Measurements from ENCODE around the gene GTF3C1. TPM values are rescaled to one million over a fixed set of nuclear protein-coding genes. Genes with fewer than 3 reads are reported as not detected.

GTF3C1 gene
- total and polyA plus RNA-seq, 8 donors = 22.3 to 227 (median 61.0) TPM

GRCh38 chr16:27531826-27532800, 17.6 kb downstream of the GTF3C1 start:
- no peak for DNase-seq
- Histone ChIP-seq H3K27me3 (no peaks in the 10 kb centered on the region), H3K4me1 (no peaks in the 10 kb centered on the region), H3K9me3 (no peaks in the 10 kb centered on the region), H3K36me3 (peaks cover 78 to 100% (median 100%) of the 10 kb centered on the region in 4 donors), H3K27ac (no peak overlapping the region), H3K4me3 (no peak overlapping the region)
- no peak for TF ChIP-seq POLR2A (IDR thresholded peaks at IDR 0.05)
- TF ChIP-seq, protein P1, sequence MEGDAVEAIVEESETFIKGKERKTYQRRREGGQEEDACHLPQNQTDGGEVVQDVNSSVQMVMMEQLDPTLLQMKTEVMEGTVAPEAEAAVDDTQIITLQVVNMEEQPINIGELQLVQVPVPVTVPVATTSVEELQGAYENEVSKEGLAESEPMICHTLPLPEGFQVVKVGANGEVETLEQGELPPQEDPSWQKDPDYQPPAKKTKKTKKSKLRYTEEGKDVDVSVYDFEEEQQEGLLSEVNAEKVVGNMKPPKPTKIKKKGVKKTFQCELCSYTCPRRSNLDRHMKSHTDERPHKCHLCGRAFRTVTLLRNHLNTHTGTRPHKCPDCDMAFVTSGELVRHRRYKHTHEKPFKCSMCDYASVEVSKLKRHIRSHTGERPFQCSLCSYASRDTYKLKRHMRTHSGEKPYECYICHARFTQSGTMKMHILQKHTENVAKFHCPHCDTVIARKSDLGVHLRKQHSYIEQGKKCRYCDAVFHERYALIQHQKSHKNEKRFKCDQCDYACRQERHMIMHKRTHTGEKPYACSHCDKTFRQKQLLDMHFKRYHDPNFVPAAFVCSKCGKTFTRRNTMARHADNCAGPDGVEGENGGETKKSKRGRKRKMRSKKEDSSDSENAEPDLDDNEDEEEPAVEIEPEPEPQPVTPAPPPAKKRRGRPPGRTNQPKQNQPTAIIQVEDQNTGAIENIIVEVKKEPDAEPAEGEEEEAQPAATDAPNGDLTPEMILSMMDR (IDR thresholded peaks at IDR 0.05) = no peak
- TF ChIP-seq POLR2AphosphoS5 (IDR thresholded peaks at IDR 0.05) = no peak
- TF ChIP-seq EP300 (IDR thresholded peaks at IDR 0.05) = no peak
- 59 to 74% (median 73%) methylated on average over 19 of the region's 19 CpGs for WGBS, 5 donors
- intact Hi-C loops (cut with DNase I; ENCODE audit: low total_unique reads) = no loop called here

DNA sequence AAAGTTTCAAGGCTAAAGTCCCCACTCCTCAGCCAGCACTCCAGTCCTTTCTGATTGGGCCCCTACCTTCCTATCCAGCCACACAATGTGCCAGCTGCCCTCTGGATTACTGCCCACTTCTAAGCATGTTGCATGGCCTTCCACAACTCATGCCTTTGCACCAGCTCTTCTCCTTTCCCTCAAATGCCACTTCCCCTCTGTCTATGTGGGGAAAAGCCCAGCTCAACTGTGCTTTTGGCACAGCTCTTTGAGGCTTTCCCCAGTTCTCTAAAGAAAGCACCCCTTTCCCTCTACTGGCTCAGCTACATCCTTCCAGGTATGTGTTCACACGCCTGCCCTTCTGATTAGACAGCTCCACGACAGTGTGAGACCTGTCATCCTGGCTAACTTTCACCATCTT, 18.5 kb downstream of the GTF3C1 start:
- H3K27ac ChIP-seq = no peak overlapping the region
- no peak overlapping the region for H3K4me3 ChIP-seq
- intact Hi-C loops (cut with DNase I; ENCODE audit: low total_unique reads) = no loop called here
- 77 to 90% (median 87%) methylated on average over 2 of the region's 2 CpGs for WGBS, 5 donors
- no peaks in the 10 kb centered on the region for H3K27me3 ChIP-seq
- no peaks in the 10 kb centered on the region for H3K4me1 ChIP-seq
- no peaks in the 10 kb centered on the region for H3K9me3 ChIP-seq
- peaks cover 78 to 100% (median 100%) of the 10 kb centered on the region in 4 donors for H3K36me3 ChIP-seq
- TF ChIP-seq POLR2A (IDR thresholded peaks at IDR 0.05) (no peak), POLR2AphosphoS5 (IDR thresholded peaks at IDR 0.05) (no peak), EP300 (IDR thresholded peaks at IDR 0.05) (no peak)
- TF ChIP-seq, protein P1 (IDR thresholded peaks at IDR 0.05) = no peak
- DNase-seq = no peak

- WGBS, 5 donors = 85 to 95% (median 93%) methylated on average over 6 of the region's 6 CpGs
- H3K4me3 ChIP-seq = no peak overlapping the region
- no peak overlapping the region for H3K27ac ChIP-seq
- H3K4me1 ChIP-seq = no peaks in the 10 kb centered on the region
- no peak for DNase-seq
- intact Hi-C loops (cut with DNase I; ENCODE audit: low total_unique reads) = no loop called here
- H3K9me3 ChIP-seq = peaks cover 0 to 5% (median 0%) of the 10 kb centered on the region in 4 donors
- peaks cover 79 to 100% (median 100%) of the 10 kb centered on the region in 4 donors for H3K36me3 ChIP-seq
- H3K27me3 ChIP-seq = no peaks in the 10 kb centered on the region
- no peak for TF ChIP-seq EP300 (IDR thresholded peaks at IDR 0.05)
- TF ChIP-seq, protein P1 (IDR thresholded peaks at IDR 0.05) = no peak
- TF ChIP-seq POLR2A (IDR thresholded peaks at IDR 0.05) = no peak
- no peak for TF ChIP-seq POLR2AphosphoS5 (IDR thresholded peaks at IDR 0.05)
Observed at GRCh38 chr16:27529962-27530361, 19.8 kb downstream of the GTF3C1 start.

GRCh38 chr16:27528294-27528693, 21.4 kb downstream of the GTF3C1 start:
- peaks cover 81 to 100% (median 100%) of the 10 kb centered on the region in 4 donors for H3K36me3 ChIP-seq

More at GRCh38 chr16:27528294-27528693, 21.4 kb downstream of the GTF3C1 start:
- Histone ChIP-seq H3K27ac (no peak overlapping the region), H3K27me3 (no peaks in the 10 kb centered on the region), H3K4me1 (no peaks in the 10 kb centered on the region), H3K4me3 (no peak overlapping the region), H3K9me3 (peaks cover 0 to 5% (median 0%) of the 10 kb centered on the region in 4 donors)
- no peak for DNase-seq
- intact Hi-C loops (cut with DNase I; ENCODE audit: low total_unique reads) = no loop called here
- TF ChIP-seq, protein P1 (IDR thresholded peaks at IDR 0.05) = no peak
- 94 to 99% (median 96%) methylated on average over 4 of the region's 4 CpGs for WGBS, 5 donors
